NCI-H1417 treated with DMSO at 0.1 percent for 48 hours (cell line): ENCODE measurements around the gene KLHL36.

Experiments used
- DNase-seq: peaks from one replicate; lab custom pipeline; 2025; lab: John Stamatoyannopoulos, UW

The KLHL36 gene

DNA sequence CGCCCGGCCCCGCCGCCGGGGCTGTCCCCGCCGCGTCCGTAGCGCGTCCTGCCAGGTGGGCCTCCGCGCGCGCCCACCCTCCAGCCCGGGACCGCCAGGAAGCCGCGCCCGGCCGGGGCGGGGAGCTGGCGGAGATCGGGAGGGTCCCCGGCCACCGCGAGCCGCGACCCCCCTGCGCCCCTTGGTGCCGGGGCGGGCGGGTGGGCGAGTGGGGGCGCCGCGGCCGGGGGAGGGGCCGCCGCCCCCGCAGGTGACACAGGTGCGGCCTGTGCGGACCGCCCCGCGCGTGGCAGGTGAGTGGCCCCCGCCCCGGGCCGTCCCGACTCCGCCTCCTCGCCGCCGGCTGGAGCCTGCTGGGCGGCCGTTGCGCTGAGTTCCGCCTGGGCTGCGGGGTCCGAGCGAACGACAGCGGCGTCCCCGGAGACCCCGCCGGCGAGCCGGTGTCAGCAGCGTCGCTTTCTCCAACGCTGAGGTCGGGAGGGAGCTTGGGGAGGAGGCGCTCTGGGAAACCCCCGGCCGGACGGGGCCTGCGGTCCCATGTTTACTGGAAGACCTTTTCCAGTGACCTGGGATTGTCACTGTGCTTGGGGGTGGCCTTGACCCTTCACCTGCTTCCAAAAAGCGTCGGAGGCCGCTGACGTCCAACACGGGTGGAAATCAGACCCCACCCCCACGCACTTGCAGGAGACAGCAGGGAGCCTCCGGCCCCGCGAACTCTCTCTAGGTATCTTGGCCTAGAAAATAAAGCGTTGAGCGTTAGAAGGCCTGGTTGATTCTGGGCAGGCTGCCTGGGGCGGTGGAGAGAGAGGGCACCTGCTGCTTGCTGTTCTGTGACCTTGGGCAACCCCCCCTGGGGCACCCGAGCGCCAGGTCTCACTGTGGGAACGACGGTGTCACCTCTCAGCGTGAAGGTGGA lies 542 bp downstream of the KLHL36 start:
- no peak for DNase-seq

DNA sequence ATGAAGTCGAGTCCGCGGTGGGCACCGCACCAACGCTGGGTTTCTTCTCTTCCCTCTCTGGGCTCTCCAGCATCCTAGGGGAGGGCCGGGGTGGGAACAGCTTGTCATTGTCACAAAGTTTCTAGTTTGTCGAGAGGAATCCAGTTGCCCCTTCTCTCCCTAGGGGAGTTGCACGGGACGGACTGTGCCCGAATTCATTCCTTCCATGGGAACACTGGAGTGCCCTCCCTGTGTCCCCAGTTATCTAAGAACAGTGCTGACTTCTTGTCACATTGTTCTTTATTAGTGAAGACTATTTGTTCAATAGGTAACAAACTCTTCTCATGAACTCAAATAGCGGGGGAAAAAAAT lies 1.2 kb downstream of the KLHL36 start:
- no peak for DNase-seq

DNA sequence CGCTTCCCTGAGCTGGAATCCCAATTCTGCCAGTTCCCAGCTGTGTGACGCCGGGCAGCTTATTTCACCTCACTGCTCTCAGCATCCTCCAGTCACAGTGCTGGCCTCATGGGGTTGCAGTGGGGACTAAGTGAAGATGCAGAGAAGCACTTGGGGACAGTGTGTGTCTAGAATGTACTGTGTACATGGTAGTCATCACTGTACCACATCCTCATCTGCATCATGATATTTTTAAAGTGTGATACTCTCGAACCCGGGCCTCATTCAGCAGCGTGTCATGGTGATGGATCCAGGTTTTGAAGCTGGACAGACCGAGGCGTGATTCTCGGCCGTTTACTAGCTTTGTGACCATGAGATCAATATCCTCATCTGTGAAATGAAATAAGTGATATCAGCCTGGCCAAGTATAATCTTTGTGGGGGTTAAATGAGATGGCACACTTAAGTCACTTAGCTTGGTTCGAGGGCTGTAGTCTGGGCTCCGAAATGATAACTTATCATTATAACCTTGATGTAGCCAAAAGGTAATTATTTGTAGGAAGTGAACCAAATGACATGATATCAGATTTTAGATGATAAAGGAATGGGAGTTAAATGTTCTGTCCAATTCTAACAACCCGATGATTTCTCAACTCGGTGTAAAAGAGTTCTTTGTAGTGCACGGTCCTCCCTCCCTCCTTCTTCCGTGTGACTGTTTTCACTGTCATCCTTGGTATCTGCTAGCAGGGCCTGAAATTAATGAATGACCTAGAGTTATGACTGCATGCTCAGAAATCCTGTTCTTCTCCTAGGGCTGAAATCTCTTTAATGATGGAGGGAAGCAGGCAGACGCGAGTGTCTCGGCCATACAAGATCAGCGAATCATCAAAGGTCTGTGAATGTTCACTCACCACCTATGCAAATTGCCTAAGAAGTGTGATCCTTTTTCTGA lies 2.0 kb downstream of the KLHL36 start:
- DNase-seq = no peak

DNA sequence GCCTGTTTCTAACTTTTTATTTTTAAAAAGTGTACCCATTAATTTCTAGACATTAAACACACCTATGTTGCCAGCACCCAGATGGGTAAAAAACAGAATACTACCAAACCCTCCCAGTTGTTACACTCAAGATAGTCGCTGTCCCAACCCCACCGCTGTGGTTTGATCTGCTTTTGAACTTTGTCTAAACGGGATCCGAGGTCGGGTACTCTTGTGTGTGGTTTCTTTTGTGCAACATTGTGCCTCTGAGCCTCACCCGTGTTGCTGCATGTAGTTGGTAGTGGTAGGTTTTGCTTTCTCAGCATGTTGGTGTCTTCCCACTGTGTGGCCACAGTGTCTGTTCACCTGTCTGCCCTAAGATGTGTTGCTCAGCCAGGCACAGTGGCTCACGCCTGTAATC lies 4.3 kb downstream of the KLHL36 start:
- DNase-seq = no peak

DNA sequence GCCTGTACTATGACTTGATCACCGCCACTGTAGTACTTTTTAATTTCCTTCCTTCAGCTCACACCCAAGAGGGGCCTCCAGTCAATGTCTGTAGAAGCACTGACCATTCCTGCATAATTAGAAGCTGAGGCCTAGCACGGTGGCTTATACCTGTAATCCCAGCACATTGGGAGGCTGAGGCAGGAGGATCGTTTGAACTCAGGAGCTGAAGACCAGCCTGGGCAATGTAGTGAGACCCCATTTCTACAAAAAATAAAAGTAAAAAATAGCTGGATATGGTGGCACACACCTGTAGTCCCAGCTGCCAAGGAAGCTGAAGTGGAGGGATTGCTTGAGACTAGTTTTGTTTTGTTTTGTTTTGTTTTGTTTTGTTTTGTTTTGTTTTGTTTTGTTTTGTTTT lies 5.9 kb downstream of the KLHL36 start:
- no peak for DNase-seq

DNA sequence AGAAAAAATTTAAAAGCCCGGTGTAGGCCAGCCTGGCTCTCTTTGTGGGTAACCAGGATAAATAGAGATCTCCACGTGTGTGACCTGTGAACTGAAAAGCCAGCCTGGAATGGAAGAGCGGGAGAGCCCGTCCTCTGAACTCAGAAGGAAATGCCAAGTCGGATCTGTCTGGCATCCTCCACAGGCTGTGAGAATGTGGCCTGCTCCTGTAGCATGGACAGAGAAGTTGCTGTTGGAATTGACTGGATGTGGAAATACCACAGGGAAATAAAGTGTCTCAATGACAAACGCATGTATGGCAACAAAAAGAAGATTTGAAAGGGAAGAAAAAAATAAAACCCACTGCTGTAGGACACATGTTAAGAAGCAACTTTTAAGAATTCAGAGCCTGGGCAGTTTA lies 6.7 kb downstream of the KLHL36 start:
- no peak for DNase-seq

DNA sequence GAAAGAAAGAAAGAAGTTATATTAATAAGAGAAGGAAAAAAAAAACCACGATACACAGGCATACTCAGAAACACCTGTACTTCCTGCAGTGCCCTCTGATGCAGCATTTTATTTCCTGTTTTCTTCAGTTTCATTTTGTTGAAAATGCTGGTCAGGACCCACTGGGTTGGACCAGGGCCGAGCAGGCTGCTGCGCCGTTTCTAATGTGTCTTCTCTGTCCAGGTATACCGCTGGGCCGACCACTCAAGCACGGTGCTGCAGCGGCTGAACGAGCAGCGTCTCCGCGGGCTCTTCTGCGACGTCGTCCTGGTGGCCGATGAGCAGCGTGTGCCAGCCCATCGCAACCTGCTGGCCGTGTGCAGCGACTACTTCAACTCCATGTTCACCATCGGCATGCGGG lies 8.3 kb downstream of the KLHL36 start:
- no peak for DNase-seq

DNA sequence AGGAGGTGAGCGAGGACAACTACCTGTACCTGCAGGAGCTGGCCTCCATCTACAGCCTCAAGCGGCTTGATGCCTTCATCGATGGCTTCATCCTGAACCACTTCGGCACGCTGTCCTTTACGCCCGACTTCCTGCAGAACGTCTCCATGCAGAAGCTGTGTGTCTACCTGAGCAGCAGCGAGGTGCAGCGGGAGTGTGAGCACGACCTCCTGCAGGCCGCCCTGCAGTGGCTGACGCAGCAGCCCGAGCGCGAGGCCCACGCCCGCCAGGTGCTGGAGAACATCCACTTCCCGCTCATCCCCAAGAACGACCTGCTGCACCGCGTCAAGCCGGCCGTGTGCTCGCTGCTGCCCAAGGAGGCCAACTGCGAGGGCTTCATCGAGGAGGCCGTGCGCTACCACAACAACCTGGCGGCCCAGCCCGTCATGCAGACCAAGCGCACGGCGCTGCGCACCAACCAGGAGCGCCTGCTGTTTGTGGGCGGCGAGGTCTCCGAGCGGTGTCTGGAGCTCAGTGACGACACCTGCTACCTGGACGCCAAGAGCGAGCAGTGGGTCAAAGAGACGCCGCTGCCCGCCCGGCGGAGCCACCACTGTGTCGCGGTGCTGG lies 9.0 kb downstream of the KLHL36 start:
- no peak for DNase-seq

DNA sequence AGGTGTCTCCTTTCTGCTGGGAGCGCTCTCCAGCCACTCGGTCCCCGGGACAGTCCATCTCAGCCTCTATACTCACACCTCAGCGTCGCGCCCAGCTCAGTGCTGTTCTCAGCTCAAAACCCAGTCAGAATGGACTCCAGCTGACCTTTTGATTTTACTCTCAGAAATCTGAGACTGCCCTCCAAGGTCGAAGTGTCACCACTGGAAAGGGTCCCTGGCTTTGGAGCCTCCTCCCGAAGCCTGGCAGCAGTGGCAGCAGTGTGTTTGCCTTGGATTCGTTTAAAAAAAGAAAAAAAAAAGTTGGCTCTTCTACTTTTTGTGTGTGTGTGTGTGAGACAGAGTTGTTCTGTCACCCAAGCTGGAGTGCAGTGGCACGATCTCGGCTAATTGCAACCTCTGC lies 10.4 kb downstream of the KLHL36 start:
- DNase-seq = no peak

DNA sequence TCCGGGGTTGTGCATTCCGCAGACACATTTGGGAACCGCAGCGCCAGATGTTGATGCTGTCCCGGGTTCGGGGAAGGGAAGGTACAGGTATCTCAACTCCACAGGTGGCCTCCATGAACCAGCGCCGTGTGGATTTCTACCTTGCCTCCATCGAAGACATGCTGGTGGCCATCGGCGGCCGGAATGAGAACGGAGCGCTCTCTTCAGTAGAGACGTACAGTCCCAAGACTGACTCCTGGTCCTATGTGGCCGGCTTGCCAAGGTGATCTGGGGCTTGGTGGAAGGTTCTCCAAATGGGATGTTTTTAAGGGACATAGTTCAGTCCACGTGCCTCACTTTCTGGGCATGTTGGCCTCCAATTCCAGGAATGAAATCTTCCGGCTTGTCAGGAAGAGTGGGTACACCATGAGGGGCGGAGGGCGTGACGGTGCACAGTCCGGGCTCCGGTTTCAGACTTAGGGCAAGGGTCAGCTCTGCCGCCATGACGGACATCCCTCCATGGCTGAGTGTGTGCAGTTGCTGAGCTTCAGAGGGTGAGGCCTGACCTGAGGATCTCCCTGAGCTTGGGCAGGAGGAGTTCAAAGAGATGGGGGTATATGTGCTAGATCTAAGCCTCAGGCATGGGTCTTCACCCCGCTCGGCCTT lies 11.5 kb downstream of the KLHL36 start:
- no peak for DNase-seq

DNA sequence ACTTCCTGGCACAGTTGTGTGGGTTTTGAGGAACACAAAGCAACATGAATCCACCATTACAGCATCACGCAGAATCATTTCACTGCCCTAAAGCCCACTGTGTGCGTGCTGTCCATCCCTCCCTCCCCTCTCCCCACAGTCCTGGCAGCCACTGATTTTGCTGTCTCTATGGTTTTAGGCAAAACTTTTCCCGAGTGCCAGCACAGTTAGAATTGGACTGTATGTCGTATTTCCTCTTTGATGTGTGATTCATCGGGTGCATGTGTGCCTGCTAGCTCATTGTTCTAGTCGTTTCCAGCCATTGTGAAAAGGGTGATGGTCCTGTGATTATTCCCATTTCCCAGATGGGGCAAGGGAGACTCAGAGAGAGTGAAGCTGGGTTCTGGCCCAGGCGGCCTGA lies 12.7 kb downstream of the KLHL36 start:
- no peak for DNase-seq

DNA sequence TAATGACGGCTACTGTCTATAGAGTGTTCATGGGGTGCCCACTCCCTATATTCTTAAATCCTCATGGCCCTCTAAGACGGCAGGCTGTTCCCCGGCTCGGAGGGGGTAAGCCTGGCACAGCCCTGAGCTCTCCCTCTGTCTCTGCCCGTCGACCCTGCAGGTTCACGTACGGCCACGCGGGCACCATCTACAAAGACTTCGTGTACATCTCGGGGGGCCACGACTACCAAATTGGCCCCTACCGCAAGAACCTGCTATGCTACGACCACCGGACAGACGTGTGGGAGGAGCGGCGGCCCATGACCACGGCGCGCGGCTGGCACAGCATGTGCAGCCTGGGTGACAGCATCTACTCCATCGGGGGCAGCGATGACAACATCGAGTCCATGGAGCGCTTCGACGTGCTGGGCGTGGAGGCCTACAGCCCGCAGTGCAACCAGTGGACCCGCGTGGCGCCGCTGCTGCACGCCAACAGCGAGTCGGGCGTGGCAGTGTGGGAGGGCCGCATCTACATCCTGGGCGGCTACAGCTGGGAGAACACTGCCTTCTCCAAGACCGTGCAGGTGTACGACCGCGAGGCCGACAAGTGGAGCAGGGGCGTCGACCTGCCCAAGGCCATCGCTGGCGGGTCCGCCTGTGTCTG lies 13.2 kb downstream of the KLHL36 start:
- no peak for DNase-seq

DNA sequence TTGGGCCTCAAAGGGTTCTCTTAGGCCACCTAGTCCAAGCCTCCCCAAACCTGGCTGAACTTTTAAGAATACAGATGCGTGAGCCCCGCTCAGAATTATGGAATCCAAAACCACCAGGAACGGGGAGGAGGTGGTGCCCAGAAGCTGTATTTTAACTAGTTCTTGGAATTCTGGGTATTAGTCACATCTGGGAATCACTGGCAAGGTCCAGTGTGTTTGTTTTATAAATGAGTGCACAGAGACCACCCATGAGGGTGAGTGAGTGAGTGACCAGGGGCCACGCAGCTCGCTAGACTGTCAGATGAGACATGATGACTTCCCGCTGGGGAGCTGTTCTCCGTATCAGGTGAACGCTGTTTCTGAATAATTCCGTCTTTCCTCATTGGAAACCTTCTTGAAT lies 14.2 kb downstream of the KLHL36 start:
- no peak for DNase-seq

DNA sequence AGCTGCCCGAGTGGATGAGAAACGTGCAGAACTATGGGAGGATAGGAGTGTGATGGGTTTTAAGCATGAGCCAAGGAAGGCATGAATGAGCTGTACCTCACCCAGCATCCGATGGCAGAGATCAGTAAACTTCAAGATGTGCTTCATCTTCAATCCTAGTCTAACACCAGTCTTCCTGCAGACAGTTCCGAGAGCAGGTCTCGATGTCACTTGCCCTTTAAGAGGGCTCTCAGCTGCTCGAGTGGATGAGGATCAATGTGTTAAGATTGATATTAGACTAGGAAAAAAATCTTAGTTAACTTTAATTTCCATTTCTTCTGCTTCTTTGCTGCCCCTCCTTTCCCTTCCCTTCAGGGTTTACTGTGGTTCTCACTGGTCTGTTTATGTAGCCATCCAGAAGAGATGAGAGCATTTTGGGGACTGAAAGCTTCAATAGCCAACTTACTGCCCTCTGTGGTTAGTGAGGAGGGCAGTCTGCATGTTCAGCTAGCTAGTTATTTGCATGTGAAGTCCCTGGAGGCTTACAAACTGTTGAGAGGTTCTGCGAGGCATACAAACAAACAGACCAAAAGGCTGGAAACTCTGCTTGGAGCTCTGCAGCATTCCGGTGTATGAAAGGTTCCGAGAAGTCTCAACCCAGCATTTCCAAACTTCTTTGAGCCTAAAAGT lies 15.3 kb downstream of the KLHL36 start:
- no peak for DNase-seq

DNA sequence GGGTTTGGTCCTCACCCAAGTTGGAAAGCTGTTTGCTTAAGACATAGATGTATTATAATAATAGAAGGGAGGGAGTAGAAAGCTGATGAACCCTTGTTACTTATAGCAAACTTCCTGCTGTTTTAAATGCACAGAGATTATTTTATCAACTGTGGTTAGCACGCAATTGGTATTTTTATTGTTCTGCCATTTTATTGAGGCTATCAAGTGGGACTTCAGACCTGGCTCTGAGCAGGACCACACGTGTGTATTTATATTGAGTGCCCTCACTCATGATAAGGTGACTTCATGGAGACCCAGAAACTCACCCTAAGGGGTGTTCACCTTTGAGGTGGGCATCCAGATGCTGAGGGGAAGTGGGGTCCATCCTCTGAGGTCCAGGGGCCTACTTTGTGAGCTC lies 17.0 kb downstream of the KLHL36 start:
- DNase-seq = no peak

DNA sequence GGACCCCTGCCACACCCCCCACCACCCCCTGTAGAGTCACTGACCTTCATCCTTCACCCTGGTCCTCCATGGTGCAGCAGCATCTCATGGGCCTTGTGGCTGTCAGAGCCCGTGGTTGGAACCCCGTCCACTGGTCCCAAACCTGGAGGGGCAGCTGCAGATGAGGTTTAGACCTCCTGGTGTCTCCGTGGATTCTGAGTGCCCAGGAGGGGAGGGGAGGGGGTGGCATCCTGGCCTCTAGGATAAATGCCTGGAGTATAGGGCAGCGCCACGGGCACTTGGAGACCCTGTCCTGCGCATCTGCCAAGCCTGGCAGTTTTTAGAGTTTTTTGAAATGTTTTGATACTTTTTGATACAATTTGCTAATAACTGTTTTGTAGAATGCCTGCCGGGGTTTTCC lies 17.5 kb downstream of the KLHL36 start:
- DNase-seq = no peak

DNA sequence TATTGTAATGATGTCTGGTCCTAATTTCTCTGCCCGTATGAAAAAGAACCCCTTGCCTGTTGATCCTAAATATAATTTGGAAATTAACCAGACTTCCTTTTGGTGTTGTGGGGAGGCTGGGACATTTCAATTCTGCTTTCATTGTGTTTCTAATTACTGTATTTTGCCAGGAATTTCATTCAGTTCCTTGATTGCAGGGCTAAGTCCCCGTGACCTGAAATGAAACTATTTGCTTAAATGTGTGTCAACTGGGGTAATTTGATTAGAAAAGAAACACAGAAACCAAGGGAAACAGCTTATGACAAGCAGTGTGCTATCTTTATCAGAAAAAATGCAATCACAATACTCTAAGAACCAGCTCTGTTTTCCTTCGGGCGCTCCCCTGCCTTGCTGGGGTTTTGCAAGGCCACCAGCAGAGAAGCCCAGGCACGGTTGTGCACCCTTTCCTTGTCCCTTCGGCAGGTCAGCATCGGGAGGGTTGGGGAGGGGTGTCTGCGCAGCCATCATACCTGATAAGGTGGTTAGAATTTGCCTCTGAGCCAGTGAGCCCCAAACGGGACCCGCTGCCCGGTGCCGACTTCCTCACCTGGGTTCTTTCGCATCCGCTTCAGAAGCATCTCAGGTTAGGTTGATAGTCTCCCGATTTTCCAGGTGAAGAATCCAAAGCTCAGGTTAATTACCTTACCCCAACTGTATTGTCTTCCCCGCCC lies 19.4 kb downstream of the KLHL36 start:
- no peak for DNase-seq

DNA sequence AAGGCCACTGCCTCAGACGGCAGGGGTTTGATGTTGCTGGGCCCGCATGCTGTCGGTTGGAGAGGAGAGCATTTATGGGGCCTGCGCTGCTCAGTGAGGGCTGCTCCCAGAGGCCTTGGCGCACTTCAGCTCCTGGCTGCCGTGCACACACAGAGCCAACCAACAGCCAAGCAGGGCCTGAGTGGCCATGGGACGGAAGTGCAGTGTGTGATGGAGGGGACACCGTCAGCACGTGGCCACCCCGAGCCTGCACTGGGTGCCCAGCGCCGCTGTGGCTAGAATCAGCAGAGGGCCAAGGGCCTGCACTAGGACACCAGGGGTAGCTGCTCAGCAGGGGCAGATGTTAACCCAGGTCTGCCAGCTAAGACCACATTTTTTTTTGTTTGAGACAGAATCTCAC lies 21.8 kb downstream of the KLHL36 start:
- DNase-seq = no peak

DNA sequence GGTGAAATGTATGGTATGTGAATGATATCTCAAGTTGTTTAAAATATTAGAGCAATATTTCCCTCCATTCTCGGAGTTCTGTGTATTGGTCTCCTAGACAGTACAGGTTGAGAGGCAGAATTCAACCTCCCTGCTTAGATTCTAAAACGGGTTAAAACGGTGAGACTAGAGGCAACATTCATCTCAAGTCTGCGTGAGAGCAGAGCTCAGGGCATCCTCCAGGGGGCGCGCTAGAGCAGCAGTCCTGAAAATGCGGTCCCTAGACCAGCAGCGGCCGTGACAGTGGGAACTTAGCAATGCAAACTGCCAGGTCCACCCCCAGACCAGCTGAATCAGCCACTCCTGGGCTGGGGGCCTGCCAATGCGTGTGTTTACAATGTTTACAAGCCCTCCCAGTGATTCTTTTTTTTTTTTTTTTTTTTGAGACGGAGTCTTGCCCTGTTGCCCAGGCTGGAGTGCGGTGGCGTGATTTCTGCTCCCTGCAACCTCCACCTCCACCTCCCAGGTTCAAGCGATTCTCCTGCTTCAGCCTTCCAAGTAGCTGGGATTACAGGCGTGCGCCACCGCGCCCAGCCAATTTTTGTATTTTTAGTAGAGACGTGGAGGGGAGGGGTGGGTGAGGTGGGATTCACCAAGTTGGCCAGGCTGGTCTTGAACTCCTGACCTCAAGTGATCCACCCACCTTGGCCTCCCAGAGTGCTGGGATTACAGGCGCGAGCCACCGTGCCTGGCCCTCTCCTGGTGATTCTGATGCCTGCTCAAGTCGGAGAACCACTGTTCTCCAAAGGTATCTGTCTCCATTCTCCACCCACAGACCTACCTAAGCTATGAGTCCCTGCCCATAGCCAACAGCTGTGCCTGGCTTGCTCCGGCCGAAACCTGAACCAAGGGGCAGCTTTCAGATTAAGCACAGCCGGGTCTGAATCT lies 24.2 kb downstream of the KLHL36 start:
- no peak for DNase-seq

DNA sequence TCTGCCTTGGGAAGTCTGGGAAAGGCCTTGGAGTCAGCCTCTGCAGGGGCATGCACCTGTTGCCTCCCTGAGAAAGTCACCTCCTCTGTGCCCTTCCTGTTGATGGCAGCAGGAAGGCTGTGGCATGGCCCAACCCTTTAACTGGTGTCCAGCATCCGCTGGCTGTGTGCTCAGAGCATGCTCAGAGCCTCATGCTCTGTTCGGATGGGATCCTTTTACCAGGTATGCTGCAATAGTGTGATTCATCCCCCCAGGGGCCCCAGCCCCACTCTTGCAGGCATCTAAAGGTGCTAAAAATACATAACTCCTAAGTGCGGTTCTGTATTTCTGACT lies 24.9 kb downstream of the KLHL36 start:
- DNase-seq = no peak
